G401.6 (cell line): ENCODE measurements around the gene MED14.

Experiments
- FAIRE-seq: peaks from 2 replicates; lab custom pipeline; 2012; peaks lifted over from hg19 to GRCh38; lab: Jason Lieb, UNC

The MED14 gene

DNA sequence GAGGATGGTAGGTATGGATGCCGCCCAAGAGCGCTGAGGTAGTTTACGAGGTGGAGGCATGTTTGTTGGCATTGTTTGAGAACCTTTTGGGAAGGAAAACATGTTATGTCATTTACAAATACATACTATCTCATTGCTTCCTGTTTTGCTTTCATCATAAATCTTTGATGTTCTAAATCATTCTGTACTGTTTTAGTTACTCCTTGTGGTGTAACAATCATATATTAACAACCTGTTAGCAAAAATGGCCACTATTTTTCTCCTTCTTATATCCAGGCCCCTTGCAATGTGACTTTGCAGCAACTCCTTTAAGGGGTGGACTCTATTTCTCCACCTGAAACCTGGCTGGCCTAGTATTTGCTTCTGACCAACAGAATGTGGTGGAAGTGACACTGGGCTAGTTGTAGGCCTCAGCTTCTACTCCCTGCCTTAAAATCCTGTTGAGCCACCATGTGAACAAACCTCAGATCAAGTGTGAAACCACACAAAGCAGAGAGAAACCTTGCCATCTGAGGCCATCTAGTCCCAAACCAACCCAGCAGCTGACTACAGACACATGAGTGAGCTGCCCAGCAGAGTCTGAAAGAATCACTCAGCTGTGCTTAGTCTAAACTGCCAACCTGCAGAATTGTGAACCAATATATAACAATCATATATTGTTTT is 72.1 kb downstream of the MED14 start:
- FAIRE-seq = no peak

- FAIRE-seq = no peak
Measured at GRCh38 chrX:40661489-40661888, 73.9 kb downstream of the MED14 start.

DNA sequence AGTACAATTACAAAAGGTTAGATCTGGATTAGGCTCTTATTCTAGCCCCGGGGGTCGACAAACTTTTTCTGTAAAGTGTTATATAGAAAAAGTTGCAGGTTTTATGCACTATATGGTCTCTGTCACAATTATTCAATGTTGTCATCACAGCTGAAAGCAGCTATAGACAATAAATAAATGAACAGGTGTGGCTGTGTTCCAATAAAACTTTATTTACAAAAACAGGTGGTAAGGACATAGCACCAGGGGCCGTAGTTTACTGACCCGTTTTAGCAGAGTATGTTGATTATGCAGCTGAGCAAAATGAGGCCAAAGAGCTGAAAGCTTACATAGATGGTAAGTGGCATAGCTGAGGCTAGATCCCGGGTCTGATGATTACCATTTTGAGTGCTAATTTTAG is 75.0 kb downstream of the MED14 start:
- no peak for FAIRE-seq

- no peak for FAIRE-seq
Measured at GRCh38 chrX:40653535-40653934, 81.8 kb downstream of the MED14 start.

- no peak for FAIRE-seq
Measured at GRCh38 chrX:40652664-40653063, 82.7 kb downstream of the MED14 start.

DNA sequence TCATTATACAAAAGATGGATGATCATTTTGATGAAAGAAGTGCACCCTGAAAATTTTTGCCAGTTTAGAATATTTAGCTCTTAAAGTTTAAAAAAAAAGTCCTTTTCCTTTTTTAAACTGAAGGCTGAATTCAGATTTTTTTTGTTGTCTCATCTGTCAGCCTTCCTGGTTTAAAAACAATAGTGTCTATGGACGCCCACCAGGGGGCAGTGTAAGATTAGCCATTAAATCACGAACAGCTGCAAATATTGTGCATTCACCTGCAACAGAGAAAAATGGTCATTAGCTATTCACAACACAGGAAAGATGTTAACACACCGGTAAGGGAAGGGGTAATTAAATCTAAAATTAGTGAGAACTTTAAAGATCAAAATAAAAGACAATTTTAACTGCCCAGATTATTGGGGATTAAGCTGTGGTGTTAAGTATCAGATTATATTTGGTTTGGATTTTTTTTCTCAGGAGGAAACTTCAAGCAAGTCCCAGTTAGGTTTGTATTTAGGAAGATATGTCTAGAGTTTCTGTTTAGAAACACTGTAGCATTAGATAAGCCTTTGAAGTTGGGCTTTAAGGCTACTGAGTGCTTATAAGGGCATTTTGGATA is 83.6 kb downstream of the MED14 start:
- FAIRE-seq = peak; percentile 86

- no peak for FAIRE-seq
Measured at GRCh38 chrX:40647307-40648197, 87.8 kb downstream of the MED14 start, which contains the start of gene CXorf38. Gene CXorf38 (minus strand): TSS chrX:40647561. CDS start chrX:40647520, 41 bp downstream.

GRCh38 chrX:40646489-40647306 is 88.6 kb downstream of the MED14 start:
- FAIRE-seq = no peak

GRCh38 chrX:40644821-40645358 is 90.5 kb downstream of the MED14 start:
- no peak for FAIRE-seq

- FAIRE-seq = no peak
Measured at GRCh38 chrX:40644176-40644575, 91.2 kb downstream of the MED14 start.

GRCh38 chrX:40637687-40638086 is 97.7 kb downstream of the MED14 start:
- FAIRE-seq = no peak

- no peak for FAIRE-seq
Measured at GRCh38 chrX:40632199-40632598, 103.1 kb downstream of the MED14 start.

GRCh38 chrX:40628506-40628905 is 106.8 kb downstream of the MED14 start:
- FAIRE-seq = no peak

DNA sequence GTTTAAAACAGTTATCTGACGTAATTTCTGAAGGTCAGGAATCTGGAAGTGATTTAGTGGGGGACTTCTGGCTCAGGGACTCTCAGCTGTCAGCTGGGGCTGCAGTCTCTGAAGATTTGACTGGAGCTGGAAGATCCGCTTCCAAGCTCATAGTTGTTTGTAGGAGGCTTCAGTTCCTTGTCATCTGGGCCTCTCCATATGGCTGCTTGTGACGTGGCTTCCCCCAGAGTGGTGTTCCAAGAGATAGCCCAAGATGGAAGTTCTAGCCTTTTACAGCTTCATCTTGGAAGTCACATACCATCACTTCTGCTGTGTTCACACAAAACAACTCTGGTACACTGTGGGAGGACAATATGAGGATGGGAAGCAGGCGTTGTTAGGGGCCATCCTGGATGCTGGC is 110.0 kb downstream of the MED14 start:
- FAIRE-seq = no peak

GRCh38 chrX:40623665-40624064 is 111.7 kb downstream of the MED14 start:
- FAIRE-seq = no peak

DNA sequence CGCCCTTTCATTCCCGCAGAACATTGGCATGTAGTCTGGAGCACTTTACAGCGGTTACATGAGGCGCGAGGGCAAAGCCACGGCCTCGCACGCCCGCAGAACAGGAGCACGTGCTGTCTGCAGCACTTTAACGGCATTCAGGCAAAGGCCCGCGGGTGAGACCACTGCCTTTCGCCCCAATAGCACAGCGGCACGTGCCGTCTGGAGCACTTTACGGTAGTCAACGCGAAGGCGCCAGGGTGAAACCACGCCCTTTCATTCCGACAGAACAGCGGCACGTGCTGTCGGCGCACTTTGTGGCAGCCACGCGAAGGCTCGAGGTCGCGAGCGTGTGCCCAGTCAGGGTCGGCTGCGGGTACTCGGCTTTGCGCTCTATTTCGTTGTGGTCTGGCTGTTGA is 112.2 kb downstream of the MED14 start, which contains the start of gene MPC1L:
TSS of gene MPC1L (plus strand) at position 290 of the 398 bp plus-strand sequence. CDS start 138 bp downstream, outside the sequence.
- no peak for FAIRE-seq

- no peak for FAIRE-seq
Measured at GRCh38 chrX:40622479-40623138, 112.7 kb downstream of the MED14 start.

GRCh38 chrX:40617566-40617965 is 117.8 kb downstream of the MED14 start:
- no peak for FAIRE-seq

GRCh38 chrX:40615976-40616375 is 119.4 kb downstream of the MED14 start:
- FAIRE-seq = no peak

GRCh38 chrX:40612511-40612910 is 122.8 kb downstream of the MED14 start:
- FAIRE-seq = no peak

GRCh38 chrX:40607381-40607780 is 128.0 kb downstream of the MED14 start:
- no peak for FAIRE-seq
